Neural progenitor cell (in vitro differentiated cells): ENCODE data around the gene LRRTM4. TPM values are rescaled to one million over a fixed set of nuclear protein-coding genes. Genes with fewer than 3 reads are reported as not detected.

Experiments used
- DNase-seq: peaks from one replicate; pipeline ENCODE4 v3.0.0-alpha.2; 2016; ENCODE audit warnings: low spot score
- H2AFZ ChIP-seq: fragments of 200-600 bp; sonication (generic); replicated peaks from 2 replicates; pipeline ENCODE4 v1.6.1; 2016; ENCODE audit warnings: antibody characterized with exemption
- H3F3A ChIP-seq: fragments of 200-600 bp; sonication (generic); 2 replicates; pipeline ENCODE4 v1.6.1; 2016; ENCODE audit warnings: antibody characterized with exemption, low read depth
- H3K27ac ChIP-seq: fragments of 200-600 bp; sonication (generic); 2 replicates; pipeline ENCODE4 v1.5.1; 2016; ENCODE audit warnings: mild to moderate bottlenecking
- H3K27me3 ChIP-seq: fragments of 200-600 bp; sonication (generic); 2 replicates; pipeline ENCODE4 v1.6.1; 2016; ENCODE audit warnings: mild to moderate bottlenecking, moderate library complexity
- H3K36me3 ChIP-seq: fragments of 200-600 bp; sonication (generic); 2 replicates; pipeline ENCODE4 v1.5.1; 2016
- H3K4me1 ChIP-seq: fragments of 200-600 bp; sonication (generic); 2 replicates; pipeline ENCODE4 v1.6.1; 2016; ENCODE audit warnings: mixed run types
- H3K4me2 ChIP-seq: fragments of 200-600 bp; sonication (generic); 2 replicates; pipeline ENCODE4 v1.6.1; 2016
- H3K4me3 ChIP-seq: fragments of 200-600 bp; sonication (generic); 2 replicates; pipeline ENCODE4 v1.5.1; 2016
- H3K79me2 ChIP-seq: fragments of 200-600 bp; sonication (generic); 2 replicates; pipeline ENCODE4 v1.6.1; 2016; ENCODE audit warnings: low read depth
- H3K9ac ChIP-seq: fragments of 200-600 bp; sonication (generic); 2 replicates; pipeline ENCODE4 v1.6.1; 2016
- H3K9me3 ChIP-seq: fragments of 200-600 bp; sonication (generic); 2 replicates; pipeline ENCODE4 v1.5.1; 2016; ENCODE audit warnings: low read depth
- H4K20me1 ChIP-seq: fragments of 200-600 bp; sonication (generic); 2 replicates; pipeline ENCODE4 v1.6.1; 2016; ENCODE audit warnings: low read depth
- H3K27ac Mint-ChIP-seq: 3 replicates; pipeline ENCODE4 v1.8.0; 2021; ENCODE audit warnings: mixed read lengths
- H3K27me3 Mint-ChIP-seq: 2 replicates; pipeline ENCODE4 v1.8.0; 2022; ENCODE audit warnings: low read depth, mild to moderate bottlenecking, inconsistent platforms, moderate library complexity, mixed read lengths; ENCODE audit not compliant: insufficient read depth
- H3K36me3 Mint-ChIP-seq: 3 replicates; pipeline ENCODE4 v1.8.0; 2021; ENCODE audit warnings: mixed read lengths
- H3K4me1 Mint-ChIP-seq: 3 replicates; pipeline ENCODE4 v1.8.0; 2021; ENCODE audit warnings: mixed read lengths
- H3K4me3 Mint-ChIP-seq: 3 replicates; pipeline ENCODE4 v1.8.0; 2021; ENCODE audit warnings: mild to moderate bottlenecking, moderate library complexity, mixed read lengths
- H3K9me3 Mint-ChIP-seq: 3 replicates; pipeline ENCODE4 v1.8.0; 2020; ENCODE audit warnings: mixed read lengths
- CTCF ChIP-seq: fragments of 200-600 bp; sonication (generic); IDR thresholded peaks from 2 replicates; pipeline ENCODE4 v1.5.1; 2017; ENCODE audit warnings: antibody characterized with exemption, mild to moderate bottlenecking
- EZH2 ChIP-seq: fragments of 200-600 bp; sonication (generic); IDR thresholded peaks from 2 replicates; pipeline ENCODE4 v1.6.1; 2017; ENCODE audit warnings: antibody characterized with exemption, mild to moderate bottlenecking, moderate library complexity
- EZH2phosphoT487 ChIP-seq: fragments of 200-600 bp; sonication (generic); IDR thresholded peaks from 2 replicates; pipeline ENCODE4 v1.6.1; 2017; ENCODE audit warnings: antibody characterized with exemption
- total RNA-seq: library from RNA; depleted of rRNA; stranded (reverse); fragments of >200 nt; gene quantifications from 2 replicates; pipeline ENCODE4 v1.2.3, GENCODE V29; 2015; ENCODE audit warnings: low replicate concordance

LRRTM4 gene
- total RNA-seq, 1 donor from 2014 or later: 20.4 TPM

GRCh38 chr2:76839826-76840225, 682.4 kb downstream of the LRRTM4 start:
- no peak overlapping the region for H2AFZ ChIP-seq
- Mint-ChIP-seq H3K27ac (no peak overlapping the region), H3K27me3 (no peaks in the 10 kb centered on the region), H3K36me3 (no peaks in the 10 kb centered on the region), H3K9me3 (no peaks in the 10 kb centered on the region), H3K4me3 (no peak overlapping the region), H3K4me1 (peaks cover 6% of the 10 kb centered on the region)
- no peaks in the 10 kb centered on the region for H4K20me1 ChIP-seq
- peak overlapping the region; percentile 53 for H3K27ac ChIP-seq
- H3K9ac ChIP-seq: no peak overlapping the region
- no peak overlapping the region for H3K4me3 ChIP-seq
- TF ChIP-seq CTCF (no peak), EZH2phosphoT487 (no peak), EZH2 (no peak)
- no peaks in the 10 kb centered on the region for H3K27me3 ChIP-seq
- peaks cover 8% of the 10 kb centered on the region for H3K4me1 ChIP-seq
- H3K9me3 ChIP-seq: no peaks in the 10 kb centered on the region
- no peaks in the 10 kb centered on the region for H3K36me3 ChIP-seq
- no peaks in the 10 kb centered on the region for H3K79me2 ChIP-seq
- DNase-seq: peak; percentile 49
- H3K4me2 ChIP-seq: no peak overlapping the region
- H3F3A ChIP-seq: peaks cover 2% of the 10 kb centered on the region

GRCh38 chr2:76829374-76830234, 692.6 kb downstream of the LRRTM4 start:
- H3K27ac Mint-ChIP-seq: no peak overlapping the region
- Histone ChIP-seq H3K36me3 (no peaks in the 10 kb centered on the region), H3K9ac (no peak overlapping the region), H4K20me1 (no peaks in the 10 kb centered on the region), H3K4me3 (no peak overlapping the region), H3K79me2 (no peaks in the 10 kb centered on the region), H2AFZ (no peak overlapping the region), H3F3A (no peaks in the 10 kb centered on the region), H3K27ac (no peak overlapping the region), H3K4me2 (no peak overlapping the region), H3K9me3 (no peaks in the 10 kb centered on the region), H3K27me3 (no peaks in the 10 kb centered on the region), H3K4me1 (peaks cover 12% of the 10 kb centered on the region)
- TF ChIP-seq CTCF (no peak), EZH2 (no peak), EZH2phosphoT487 (no peak)
- H3K27me3 Mint-ChIP-seq: no peaks in the 10 kb centered on the region
- DNase-seq: no peak
- H3K36me3 Mint-ChIP-seq: no peaks in the 10 kb centered on the region
- H3K4me3 Mint-ChIP-seq: no peak overlapping the region
- H3K4me1 Mint-ChIP-seq: peaks cover 11% of the 10 kb centered on the region
- no peaks in the 10 kb centered on the region for H3K9me3 Mint-ChIP-seq

GRCh38 chr2:76826691-76827090, 695.5 kb downstream of the LRRTM4 start:
- Mint-ChIP-seq H3K27me3 (no peaks in the 10 kb centered on the region), H3K9me3 (no peaks in the 10 kb centered on the region), H3K36me3 (no peaks in the 10 kb centered on the region), H3K4me3 (no peak overlapping the region), H3K27ac (no peak overlapping the region), H3K4me1 (peaks cover 11% of the 10 kb centered on the region)
- Histone ChIP-seq H3K4me1 (peaks cover 12% of the 10 kb centered on the region), H3K4me3 (no peak overlapping the region), H2AFZ (no peak overlapping the region), H3F3A (no peaks in the 10 kb centered on the region), H3K9me3 (no peaks in the 10 kb centered on the region), H3K4me2 (no peak overlapping the region), H3K36me3 (no peaks in the 10 kb centered on the region), H3K9ac (no peak overlapping the region), H3K27me3 (no peaks in the 10 kb centered on the region), H3K27ac (no peak overlapping the region), H3K79me2 (no peaks in the 10 kb centered on the region), H4K20me1 (no peaks in the 10 kb centered on the region)
- no peak for DNase-seq
- no peak for TF ChIP-seq CTCF
- TF ChIP-seq EZH2phosphoT487: no peak
- no peak for TF ChIP-seq EZH2
